ENCODE measurements around the gene CDKN1A. TPM values are rescaled to one million over a fixed set of nuclear protein-coding genes. Genes with fewer than 3 reads are reported as not detected.
A peak's percentile ranks its signal among the peaks of the same experiment; 100 is the strongest.

CDKN1A gene
- total and polyA plus RNA-seq, 9 of the 15 experiments (the other 6 are each of a cell fraction or from before 2014, with no cell fraction given), result 0.25 to 8.1 (median 5.1) TPM

DNA sequence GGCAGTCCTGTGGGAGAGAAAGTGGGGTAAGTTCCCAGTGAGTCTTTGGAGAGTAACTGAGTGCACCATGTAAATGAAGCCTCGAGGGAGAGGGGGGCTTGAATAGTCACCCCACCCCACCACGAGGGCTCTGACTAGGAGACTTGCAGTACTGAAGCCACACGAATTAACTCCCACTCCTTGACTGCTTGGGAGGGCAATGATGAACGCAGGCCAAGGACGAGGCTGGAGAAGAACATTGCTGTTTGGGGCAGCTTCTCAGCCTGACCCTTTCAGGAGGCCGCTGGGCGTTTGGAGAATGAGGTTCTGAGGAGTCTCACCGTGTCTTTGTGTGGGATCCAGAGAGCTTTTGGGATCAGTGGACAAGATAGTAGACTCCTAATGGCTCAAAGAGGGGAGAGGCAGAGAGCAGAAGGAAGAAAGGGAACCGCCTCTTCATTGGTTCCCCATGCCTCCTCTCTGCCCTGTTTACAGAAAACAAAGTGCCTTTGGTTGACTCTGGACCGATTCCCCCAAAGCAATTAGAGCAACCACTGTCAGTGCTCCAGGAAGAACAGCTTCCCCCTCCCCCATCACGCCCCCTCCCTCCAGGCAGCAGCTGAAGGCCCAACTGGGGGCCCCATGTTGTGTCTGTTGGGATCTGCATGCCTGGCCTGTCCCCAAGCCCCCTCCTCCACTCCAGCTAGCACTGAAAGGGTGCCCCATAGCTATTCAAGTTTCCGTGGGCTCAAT, 41.7 kb upstream of the CDKN1A start (continued):
- TF ChIP-seq ELF1 (tag; IDR thresholded peaks at IDR 0.05), result no peak
- no peak for TF ChIP-seq DDX20 (tag; IDR thresholded peaks at IDR 0.05; ENCODE audit: low read depth)
- TF ChIP-seq POLR2B (IDR thresholded peaks at IDR 0.05; ENCODE audit: low read depth, partially characterized antibody), result no peak
- no peak for TF ChIP-seq PCBP1 (IDR thresholded peaks at IDR 0.05; ENCODE audit: low read depth, low read length, poor library complexity, severe bottlenecking)
- TF ChIP-seq, protein P1, sequence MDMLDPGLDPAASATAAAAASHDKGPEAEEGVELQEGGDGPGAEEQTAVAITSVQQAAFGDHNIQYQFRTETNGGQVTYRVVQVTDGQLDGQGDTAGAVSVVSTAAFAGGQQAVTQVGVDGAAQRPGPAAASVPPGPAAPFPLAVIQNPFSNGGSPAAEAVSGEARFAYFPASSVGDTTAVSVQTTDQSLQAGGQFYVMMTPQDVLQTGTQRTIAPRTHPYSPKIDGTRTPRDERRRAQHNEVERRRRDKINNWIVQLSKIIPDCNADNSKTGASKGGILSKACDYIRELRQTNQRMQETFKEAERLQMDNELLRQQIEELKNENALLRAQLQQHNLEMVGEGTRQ (CRISPR knock-in tag; IDR thresholded peaks at IDR 0.05), result no peak

DNA sequence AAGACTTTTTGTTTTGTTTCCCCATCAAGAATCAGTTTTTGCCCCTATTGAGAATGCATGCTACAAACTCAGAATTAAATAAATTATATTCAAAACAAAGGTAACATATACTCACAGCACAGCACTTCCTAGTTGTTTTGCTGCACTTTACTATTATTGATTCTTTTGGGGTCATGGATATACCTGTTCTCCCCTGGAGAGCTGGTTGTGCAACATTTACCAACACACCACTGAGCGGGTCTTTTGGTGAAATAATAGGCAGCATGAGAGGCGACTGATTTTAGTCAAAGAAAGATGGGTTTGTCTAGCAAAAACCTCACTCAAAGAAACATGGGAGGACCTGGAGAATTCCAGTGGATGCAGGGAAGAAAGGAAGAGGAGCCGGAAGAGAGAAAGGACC, 39.9 kb upstream of the CDKN1A start:
- no peak overlapping the region for H3K27ac ChIP-seq (ENCODE audit: extremely low read depth, low read depth, low read length)
- DNase-seq (ENCODE audit: extremely low read depth in 1 of 4, low spot score in 3 of 4) (no peak), FAIRE-seq (no peak), ATAC-seq (no peak)
- H3K9me3 ChIP-seq (replicated peaks; ENCODE audit: control insufficient read depth, insufficient read depth, low read depth, low read length), result no peaks in the 10 kb centered on the region
- WGBS (ENCODE audit: insufficient coverage, low coverage, missing lambda C conversion rate), result 39% methylated on average over 3 of the region's 3 CpGs
- H2AFZ ChIP-seq (ENCODE audit: low read depth, low read length), result no peak overlapping the region
- TF ChIP-seq CEBPG (CRISPR knock-in tag; IDR thresholded peaks at IDR 0.05) (no peak), CEBPG (tag; conservative IDR thresholded peaks at IDR 0.05 in 1 of 2, IDR thresholded peaks at IDR 0.05 in 1 of 2) (peak; percentile 14 to 37; a peak in 2 of 4 replicates), ZNF79 (CRISPR knock-in tag; IDR thresholded peaks at IDR 0.05; ENCODE audit: low read depth) (no peak), CEBPB (tag; IDR thresholded peaks at IDR 0.05) (peak; percentile 68)
- H4K20me1 ChIP-seq (replicated peaks; ENCODE audit: control insufficient read depth, insufficient read depth, low read length), result peaks cover 4% of the 10 kb centered on the region; the same call in 1 of the 2 replicates
- BruUV-seq (replicated peaks), result no TSS peak
- no peaks in the 10 kb centered on the region for H3K79me2 ChIP-seq (ENCODE audit: control insufficient read depth, insufficient read depth, low read length)
- no peak overlapping the region for H3K9ac ChIP-seq (ENCODE audit: insufficient read depth in 1 of 2, low read depth in 2 of 2, low read length in 2 of 2)
- in situ Hi-C loops (cut with MboI), result no loop called here
- H3K9me1 ChIP-seq (ENCODE audit: control insufficient read depth, insufficient read depth, low read length), result no peaks in the 10 kb centered on the region
- ChIA-PET POLR2A (interaction anchor here (1.0 kb wide), 1 partner anchor 9 kb away, joined by 3 read pairs; no protein-coding TSS in a partner anchor), CTCF (ENCODE audit: low intra/inter-chr PET ratio) (no interaction called here)
- intact Hi-C loops (cut with micrococcal nuclease), result no loop called here
- peaks cover 0 to 3% of the 10 kb centered on the region in 2 experiments; a peak in 3 of 5 replicates for H3K4me1 ChIP-seq (replicated peaks in 1 of 2; ENCODE audit: control insufficient read depth in 2 of 2, insufficient read depth in 2 of 2, low read length in 2 of 2)
- H3K27me3 ChIP-seq (ENCODE audit: control insufficient read depth in 2 of 2, insufficient read depth in 2 of 2, low read length in 2 of 2), result peaks cover 18 to 26% of the 10 kb centered on the region in 2 experiments; a peak in 4 of 5 replicates
- H3K4me3 ChIP-seq, result no peak overlapping the region
- H3K36me3 ChIP-seq (ENCODE audit: control insufficient read depth, insufficient read depth, low read length), result no peaks in the 10 kb centered on the region
- H3K4me2 ChIP-seq (ENCODE audit: insufficient read depth, low read length), result no peak overlapping the region

Data from K562 (cell line).